Raji (cell line): Measurements from ENCODE around the gene RBM39.

Experiments used
- POLR2A ChIP-seq: IDR thresholded peaks from 2 replicates; pipeline ENCODE4 v1.6.1; 2011; ENCODE audit warnings: low read depth, low read length, control low read depth; ENCODE audit not compliant: insufficient read depth

RBM39 gene

GRCh38 chr20:35731862-35732643 lies 10.0 kb downstream of the RBM39 start:
- TF ChIP-seq POLR2A, result no peak

- no peak for TF ChIP-seq POLR2A
Measured at GRCh38 chr20:35731469-35731788, 10.6 kb downstream of the RBM39 start.

- no peak for TF ChIP-seq POLR2A
Measured at GRCh38 chr20:35730583-35731468, 11.2 kb downstream of the RBM39 start.

- TF ChIP-seq POLR2A, result no peak
Measured at GRCh38 chr20:35729836-35730582, 12.1 kb downstream of the RBM39 start.

- TF ChIP-seq POLR2A, result no peak
Measured at GRCh38 chr20:35729283-35729807, 12.7 kb downstream of the RBM39 start.

GRCh38 chr20:35726842-35727711 lies 15.0 kb downstream of the RBM39 start:
- no peak for TF ChIP-seq POLR2A

GRCh38 chr20:35724321-35725230 lies 17.5 kb downstream of the RBM39 start:
- TF ChIP-seq POLR2A, result no peak

- TF ChIP-seq POLR2A, result no peak
Measured at GRCh38 chr20:35721621-35722020, 20.4 kb downstream of the RBM39 start.

- no peak for TF ChIP-seq POLR2A
Measured at GRCh38 chr20:35721219-35721618, 20.8 kb downstream of the RBM39 start.

- no peak for TF ChIP-seq POLR2A
Measured at GRCh38 chr20:35720165-35721123, 21.6 kb downstream of the RBM39 start.

- TF ChIP-seq POLR2A, result no peak
Measured at GRCh38 chr20:35719717-35720116, 22.3 kb downstream of the RBM39 start.

GRCh38 chr20:35718972-35719635 lies 23.0 kb downstream of the RBM39 start:
- TF ChIP-seq POLR2A, result no peak
